HG02588 (cell line): Measurements from ENCODE around the gene ULBP3.
"Not testable (repeated sequence)": the region's sequence is repeated elsewhere in the genome, so short reads cannot be mapped to it uniquely, and the experiment has no call there.

Experiments
- ATAC-seq: cut with Tn5 transposase; IDR thresholded peaks from one replicate; pipeline ENCODE4 v1.9.1; 2021; ENCODE audit warnings: mild to moderate bottlenecking, moderate library complexity; ENCODE audit not compliant: unreplicated experiment

Gene ULBP3

DNA sequence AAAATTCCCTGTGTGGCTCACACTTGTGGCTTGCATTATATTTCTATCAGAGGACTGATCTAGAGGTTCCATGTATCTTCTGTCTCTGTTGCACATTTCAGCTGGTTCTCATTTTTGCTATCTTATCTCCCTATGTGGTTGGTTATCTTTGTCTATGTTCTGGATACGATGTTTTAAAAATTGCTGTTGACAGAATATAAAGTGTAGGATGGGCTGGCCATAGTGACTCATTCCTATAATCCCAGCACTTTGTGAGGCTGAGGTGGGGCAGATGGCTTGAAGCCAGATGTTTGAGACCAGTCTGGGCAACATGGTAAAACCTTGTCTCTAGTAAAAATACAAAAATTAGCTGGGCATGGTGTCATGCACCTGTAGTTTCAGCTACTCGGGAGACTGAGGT, 9.9 kb upstream of the ULBP3 start:
- ATAC-seq = no peak

DNA sequence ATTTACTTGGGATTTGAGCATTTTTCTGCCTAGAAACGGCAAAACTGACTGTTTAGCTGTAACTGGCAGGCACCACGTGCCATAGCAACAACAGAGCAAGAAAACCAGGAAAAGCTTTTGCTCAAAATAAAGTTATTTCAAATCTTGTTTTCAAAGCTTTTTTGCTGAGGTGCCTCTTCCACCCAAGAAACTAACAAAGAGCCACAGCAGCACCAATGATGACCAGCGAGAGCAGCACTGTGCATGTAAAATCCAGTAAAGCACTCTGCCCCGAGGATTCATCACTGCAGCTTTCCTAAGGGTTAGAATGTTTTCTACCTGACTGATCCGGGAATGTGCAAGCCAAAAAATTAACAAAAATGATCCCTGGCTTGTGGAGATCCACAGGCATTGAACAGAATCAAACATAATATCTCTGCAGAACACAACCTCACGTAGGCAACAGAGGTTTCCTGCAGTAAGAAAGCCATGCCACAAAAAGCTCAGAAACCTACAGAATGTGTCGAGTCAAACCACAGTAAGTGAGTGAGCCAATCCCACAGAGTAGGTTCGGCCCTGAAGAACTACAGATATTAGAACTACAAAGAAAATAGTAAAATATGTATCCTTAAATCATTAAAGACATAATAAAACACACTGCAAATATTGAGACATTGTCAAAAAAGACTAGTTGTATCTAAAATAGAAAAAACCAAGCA, 7.4 kb upstream of the ULBP3 start:
- ATAC-seq = no peak

DNA sequence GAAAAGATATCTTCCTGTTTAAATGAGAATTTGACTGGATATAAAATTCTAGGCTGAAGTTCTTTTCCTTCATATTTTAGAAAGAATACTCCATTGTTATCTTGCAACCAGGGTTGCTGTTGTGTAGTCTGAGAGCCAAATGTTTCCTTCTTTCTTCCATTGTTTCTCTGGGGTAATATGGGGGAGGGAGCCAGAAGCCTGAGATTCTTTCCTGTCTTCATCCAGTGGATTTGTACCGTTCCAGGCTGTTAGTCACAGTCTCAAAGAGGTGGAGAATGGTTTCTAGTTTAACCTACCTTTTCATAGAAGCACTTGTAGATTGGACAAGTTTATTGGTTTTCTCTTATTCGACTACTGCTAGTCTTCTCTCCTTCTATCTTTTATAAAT, 6.1 kb upstream of the ULBP3 start:
- no peak for ATAC-seq

DNA sequence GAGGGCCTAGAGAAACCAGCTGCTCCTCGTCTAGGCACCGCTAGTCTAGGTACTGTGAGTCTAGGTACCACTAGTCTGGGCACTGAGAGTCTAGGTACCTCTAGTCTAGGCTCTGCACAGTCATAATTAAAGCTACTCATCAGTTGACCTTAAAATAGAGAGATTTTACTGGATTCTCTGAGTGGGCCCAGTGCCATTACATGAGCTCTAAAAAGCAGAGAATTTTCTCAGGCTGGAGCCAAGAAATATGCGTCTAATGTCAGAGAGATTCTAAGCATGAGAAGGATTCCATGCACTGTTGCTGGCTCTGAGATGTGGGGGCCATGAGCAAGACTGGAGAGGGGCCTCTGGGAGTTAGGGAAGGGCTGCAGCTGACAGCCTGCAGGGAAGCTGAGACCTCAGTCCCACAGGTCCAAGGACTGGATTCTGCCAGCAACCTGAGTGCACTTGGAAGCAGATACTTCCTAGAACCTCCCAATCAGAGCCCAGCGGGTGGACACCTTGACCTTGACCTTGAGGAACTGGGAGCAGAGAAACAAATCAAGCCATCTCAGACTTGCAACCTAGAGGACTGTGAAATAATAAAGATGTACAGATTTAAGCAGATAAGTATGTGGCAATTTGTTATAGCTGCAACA, 5.6 kb upstream of the ULBP3 start:
- ATAC-seq = not testable (repeated sequence)

DNA sequence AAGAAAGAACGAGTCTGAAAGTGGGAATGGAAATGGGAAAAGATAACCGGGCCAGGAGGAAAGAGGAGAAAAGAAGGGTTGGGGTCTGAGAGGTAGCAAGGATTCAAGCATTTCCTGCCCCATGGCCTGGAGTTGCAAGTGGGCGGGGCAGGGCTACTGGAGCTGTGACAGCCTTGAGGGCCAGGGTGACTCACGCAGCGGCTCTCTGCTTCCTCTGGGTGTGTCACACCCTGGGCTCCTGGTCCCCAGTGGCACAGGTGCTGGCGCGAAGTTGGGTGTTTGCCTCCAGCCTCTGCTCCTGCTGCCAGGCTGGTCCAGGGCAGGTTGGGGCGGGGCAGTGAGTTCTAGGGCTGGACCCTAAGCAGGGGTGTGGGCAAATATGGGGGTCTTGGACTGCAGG, 3.3 kb upstream of the ULBP3 start:
- ATAC-seq = no peak

DNA sequence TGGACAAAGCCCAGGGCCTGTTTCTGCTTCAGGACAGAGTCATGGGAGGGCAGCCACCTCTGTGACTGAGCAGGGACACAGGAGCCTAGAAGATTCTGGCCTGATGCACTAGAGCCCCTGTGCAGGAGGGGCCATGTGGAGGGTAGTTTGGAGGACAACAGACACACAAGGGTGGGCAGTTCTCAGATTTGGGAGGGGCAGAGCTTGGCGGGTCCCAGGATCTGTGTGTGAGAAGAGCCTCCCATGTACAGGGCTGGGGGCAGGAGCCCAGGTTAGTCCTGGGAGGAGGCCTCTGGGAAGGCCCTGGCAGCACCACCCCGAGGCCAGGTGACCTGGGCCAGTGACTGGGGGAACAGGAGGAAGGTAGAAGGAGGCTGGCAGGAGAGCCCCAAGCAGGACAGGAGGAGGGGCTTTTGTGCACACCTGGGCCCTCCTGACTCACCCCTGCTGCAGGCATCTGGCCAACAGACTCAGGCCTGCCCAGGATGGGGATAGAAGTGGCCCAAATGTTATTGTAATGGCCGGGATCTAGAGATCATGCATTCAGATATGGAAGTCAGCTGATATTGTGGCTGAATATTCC, 1.4 kb upstream of the ULBP3 start:
- no peak for ATAC-seq

DNA sequence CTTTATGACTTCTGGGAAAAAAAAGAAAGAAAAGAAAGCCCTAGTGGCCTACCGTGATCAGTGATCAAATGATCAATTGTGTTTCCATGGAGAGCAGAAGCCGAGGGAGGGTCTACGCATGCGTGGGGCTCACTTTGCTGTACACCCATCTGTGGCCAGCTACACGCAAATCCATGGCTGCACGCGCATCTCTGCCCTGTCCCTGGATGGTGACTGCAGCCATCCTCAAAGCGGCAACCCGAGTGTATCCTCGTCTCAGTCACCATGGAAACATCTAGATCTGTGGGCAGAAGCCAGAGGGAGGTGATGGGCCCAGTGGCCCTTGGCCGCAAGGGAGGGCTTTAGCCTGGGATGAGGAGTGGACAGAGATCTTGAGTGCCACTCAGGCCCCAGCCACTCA, 785 bp upstream of the ULBP3 start:
- ATAC-seq = no peak

DNA sequence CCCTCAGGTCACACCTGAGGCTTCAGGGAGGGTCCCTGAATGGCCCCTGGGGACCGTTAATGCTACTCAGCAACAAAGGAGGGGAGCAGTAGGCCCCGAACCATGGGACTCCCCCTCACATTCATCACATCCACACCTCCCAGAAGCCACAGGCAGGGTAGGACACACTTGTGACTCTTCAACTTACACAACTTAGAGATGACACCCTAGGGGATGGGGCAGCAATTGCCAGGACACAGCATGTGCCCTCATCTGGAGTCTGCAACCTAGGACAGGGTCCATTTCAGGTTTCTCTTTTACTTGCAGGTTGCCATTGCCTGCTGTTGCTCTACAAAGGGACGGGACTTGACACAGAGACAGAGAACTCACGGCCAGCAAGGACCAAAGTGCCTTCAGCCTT, 770 bp downstream of the ULBP3 start:
- ATAC-seq = no peak

DNA sequence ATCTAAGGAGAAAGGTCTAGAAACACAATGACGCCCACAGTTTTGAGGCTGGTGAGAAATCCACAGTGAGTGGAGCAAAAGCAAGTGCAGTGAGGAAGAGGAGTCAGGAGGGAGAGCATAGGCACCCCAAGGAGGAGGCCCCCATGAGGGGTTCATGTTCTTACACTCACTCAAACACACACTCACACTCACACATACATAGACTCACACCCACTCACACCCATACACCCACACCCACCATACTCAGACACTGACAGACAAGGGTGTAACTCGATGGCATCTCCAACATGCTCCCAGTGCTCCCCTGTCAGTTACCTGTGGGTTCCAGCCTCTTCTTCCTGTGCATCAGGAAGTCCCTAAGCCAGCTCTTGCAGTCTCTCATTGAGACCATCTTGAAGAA, 3.8 kb downstream of the ULBP3 start:
- ATAC-seq = no peak

DNA sequence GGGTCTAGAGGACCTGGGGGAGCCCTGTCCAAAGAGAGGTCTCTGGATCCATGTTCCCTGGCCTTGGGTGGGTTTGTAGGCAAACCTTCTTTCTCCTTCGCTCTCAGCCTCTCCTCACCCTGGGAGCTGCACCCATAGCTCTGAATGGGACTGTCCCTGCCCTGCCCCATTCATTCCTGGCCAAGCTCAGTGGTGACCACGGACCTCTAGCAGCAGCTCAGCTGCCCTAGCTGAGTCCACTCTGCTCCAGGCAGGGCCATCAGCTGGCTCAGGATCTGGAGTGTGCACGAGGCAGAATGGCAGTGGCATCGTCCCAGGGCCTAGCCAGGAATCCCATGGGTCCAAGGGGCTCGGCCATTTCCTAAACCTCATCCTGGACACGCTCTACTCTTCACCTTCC, 5.3 kb downstream of the ULBP3 start:
- no peak for ATAC-seq

DNA sequence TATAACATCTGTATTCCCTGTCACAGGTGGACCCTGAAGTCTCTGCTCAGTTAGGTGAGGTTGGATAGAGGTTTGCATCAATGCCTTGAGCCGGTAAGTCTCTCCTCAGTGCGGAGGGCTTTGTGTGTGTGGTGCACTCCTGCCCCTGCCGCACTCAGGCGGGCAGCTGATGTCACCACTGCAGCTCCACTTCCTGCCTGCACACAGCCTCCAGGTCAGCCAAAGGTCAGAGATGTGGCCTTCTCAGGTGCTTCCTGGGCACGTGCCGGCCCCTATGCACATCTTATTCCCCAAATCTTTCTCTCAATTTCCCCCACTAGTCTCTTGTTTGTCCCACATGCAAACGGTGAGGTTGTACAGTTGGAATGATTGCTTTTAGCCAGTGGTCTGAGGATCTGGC, 8.9 kb downstream of the ULBP3 start:
- ATAC-seq = not testable (repeated sequence)

DNA sequence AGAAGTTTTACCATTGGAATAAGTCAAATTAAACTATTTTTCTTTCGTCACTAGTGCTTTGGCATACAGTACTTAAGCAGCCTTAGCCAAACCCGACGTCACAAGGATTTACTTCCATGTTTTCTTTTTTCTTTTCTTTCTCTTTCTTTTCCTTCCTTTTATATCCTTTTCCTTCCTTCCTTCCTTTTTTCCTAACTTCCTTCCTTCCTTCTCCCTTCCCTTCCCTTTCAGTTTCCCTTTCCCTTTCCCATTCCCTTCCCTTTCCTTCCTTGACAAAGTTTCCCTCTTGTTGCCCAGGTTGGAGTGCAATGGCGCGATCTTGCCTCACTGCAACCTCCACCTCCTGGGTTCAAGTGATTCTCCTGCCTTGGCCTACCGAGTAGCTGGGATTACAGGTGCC, 9.9 kb downstream of the ULBP3 start:
- ATAC-seq = no peak

DNA sequence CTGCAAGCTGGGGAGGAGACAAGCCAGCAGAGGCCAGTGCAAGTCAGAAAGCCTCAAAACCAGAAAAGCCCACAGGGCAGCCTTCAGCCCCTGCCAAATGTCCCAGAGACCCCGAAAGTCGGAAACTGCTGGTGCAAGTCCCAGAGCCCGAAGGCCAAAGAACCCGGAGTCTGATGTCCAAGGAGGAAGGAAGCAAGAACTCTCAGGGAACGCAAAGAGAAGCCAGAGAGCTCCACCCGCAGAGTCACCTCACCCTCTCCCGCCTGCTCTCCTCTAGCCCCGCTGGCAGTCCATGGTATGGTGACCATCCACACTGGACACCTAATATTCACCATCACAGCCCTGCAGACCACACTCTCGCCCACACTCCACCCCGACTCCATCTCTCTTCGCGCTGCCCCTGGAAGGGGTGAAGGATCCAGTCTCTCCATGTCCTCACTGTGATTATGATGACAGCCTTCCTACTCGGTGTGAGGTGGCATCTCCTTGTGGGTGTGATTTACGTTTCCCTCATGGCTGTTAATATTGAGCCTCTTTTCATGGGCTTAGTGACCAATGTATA, 10.6 kb downstream of the ULBP3 start:
- no peak for ATAC-seq

DNA sequence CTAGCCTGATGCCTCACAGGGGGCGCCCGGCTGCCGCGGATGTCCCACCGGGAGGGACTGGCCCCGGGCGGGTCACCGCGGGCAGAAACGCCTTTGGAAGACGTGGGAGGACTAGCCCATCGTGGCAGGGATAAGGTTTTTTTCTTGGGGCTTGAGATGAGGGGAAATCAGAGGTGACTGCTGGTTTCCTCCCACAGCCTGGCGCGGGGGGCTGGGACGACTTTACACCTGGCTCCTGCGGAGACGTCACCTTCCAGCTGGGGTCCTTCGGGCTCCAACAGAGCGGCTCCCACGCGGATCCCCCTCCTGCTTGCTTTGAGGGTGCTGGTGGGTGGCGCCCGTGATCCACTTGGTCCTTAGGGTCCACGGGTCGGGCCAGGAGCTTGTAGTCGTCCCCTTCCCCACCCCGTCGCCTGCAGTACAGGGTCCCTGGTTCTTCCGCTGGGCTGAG, 11.4 kb downstream of the ULBP3 start:
- no peak for ATAC-seq

DNA sequence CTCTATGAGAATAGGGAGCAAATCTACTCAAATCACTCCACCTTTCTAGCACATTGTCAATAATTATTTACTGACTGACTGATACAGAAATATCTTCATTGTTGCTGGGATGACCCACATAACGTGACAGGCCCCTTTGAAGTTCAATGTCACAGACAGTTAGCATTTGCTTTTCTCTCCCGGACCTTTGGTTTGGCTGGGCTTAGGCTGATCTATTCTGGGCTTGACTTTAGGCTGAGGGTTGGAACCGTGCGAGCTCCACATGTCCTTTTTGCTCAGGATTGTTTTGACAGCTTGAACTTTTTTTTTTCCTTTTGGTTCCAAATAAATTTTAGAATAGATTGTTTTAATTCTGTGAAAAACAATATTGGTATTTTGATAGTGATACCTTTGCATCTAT, 12.0 kb downstream of the ULBP3 start:
- ATAC-seq = no peak

DNA sequence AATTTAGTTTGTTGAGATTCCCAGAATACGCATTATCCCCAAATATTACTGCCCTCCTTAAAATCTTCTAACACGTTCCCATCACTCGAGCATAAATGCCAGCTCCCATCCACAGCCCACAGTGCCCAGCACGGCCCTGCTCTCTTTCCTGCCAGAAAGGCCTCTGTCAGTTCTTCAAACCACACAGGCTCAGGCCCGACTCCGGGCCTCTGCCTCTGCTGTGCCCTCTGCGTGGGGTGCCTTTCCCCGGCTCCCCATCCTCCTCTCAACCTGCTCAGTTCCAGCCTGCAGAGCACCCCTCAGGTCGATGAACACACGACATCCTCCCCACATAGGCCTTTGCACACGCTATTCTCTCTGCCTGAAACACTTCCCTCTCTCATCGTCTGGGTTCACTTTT, 12.8 kb downstream of the ULBP3 start:
- no peak for ATAC-seq

DNA sequence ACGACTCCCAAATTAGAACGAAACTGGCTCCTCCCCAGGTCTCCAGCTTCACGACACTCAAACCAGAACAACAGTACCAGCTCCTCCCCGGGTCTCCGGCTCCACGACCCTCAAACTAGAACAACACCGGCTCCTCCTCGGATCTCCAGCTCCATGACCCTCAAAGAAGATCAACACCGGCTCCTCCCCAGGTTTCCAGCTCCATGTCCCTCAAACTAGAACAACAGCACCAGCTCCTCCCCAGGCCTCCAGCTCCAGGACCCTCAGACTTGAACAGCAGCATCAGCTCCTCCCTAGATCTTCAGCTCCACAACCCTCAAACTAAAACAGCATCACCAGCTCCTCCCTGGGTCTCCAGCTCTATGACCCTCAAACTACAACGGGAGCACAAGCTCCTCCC, 13.8 kb downstream of the ULBP3 start:
- ATAC-seq = no peak

DNA sequence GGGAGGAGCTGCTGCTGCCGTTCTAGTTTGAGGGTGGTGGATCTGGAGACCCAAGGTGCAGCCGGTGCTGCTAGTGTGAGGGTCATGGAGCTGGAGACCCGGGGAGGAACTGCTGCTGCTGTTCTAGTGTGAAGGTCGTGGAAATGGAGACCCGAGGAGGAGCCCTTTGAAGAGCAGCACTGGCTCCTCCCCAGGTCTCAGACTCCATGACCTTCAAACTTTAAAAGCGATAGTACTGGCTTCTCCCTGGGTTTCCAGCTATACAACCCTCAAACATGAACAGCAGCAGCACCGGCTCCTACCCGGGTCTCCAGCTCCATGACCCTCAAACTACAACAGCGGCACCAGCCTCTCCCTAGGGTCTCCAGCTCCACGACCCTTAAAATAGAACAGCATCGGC, 15.5 kb downstream of the ULBP3 start:
- no peak for ATAC-seq

DNA sequence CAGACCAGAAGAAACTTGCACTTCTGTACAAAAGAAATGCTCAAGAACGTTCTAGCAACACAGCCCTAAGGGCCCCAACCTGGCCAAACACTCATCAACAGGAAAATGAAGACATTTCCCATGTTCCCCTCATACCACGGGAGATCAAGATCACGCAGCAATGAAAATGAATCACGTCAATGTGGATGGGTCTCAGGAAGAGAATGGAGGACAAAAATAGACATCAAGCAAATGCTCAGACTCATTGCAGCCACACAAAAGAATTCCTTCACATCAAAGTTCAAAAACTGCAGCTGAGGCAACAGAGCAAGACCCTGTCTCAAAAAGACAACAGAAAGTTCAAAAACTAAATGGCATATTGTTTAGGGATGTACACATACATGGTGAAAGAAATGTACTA, 18.1 kb downstream of the ULBP3 start:
- ATAC-seq = no peak

DNA sequence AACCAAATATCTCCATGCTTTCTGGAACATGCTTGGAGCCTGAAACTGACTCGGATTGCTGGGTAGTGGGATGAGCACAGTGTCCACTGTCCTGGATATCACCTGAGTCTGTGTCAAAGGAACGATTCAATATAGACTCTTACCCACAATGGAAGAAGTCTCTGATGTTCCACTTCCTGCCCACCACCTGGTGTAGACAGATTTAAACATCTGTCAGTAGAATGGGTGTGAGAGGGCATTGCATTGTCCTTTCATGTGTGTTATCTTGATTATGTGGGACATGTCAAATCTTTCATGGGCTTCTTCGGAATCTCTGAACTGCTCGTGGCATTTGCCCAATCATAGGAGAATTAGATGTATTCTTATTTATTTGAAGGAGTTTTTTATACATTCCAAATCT, 20.8 kb downstream of the ULBP3 start:
- no peak for ATAC-seq

DNA sequence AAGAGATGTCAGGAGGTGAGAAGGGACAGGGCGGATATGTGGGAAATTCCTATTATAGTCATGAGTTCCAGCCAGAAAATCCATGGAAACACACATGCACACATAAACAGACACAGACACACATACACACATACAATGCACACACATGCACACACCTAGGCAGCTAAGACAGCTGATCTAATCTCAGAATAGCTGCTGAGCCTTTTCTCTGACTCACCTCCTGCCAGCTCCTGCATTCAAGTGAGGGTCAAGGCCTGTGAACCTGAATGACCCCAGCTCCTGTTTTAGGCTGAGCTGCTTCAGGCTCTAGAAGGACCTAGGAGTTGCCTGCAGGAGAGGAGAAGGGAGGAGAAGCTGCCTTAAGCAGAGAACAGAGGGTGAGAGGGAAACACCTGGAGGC, 22.0 kb downstream of the ULBP3 start:
- ATAC-seq = no peak

DNA sequence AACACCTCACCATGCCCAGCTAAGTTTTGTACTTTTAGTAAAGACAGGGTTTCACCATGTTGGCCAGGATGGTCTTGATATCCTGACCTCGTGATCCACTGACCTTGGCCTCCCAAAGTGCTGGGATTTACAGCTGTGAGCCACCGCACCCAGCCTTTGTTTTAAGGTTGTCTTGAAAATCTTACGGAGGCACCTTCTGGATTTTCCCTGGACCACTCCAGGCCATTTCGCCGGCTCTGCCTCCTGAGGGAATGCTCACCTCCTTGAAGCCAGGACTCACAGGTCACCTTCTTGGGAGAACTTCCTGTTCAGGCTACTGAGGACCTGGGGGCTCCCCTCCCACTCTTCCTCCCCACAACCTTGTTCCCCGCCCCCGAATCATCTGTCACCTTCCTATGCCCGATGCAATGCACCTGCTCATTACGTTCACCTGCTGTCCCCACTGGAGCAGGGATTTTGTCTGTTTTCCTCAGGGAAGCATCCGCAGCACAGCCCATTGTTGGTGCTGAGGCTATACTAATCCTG, 24.2 kb downstream of the ULBP3 start:
- ATAC-seq = no peak
